Stimulated activated naive CD8-positive, alpha-beta T cell treated with anti-CD3 and anti-CD28 coated beads, Interleukin-15, Interleukin-2, amounts not matched to agents 100 ng/mL and 50 ng/mL, for 24 hours (primary cell): ENCODE data around the gene TCERG1L.

Experiments
- H3K27ac Mint-ChIP-seq: one replicate; pipeline ENCODE4 v1.8.0; 2021; ENCODE audit warnings: mild to moderate bottlenecking, mixed read lengths
- H3K27me3 Mint-ChIP-seq: one replicate; pipeline ENCODE4 v1.8.0; 2021; ENCODE audit warnings: mixed read lengths
- H3K36me3 Mint-ChIP-seq: one replicate; pipeline ENCODE4 v1.8.0; 2021; ENCODE audit warnings: low read depth, mixed read lengths
- H3K4me1 Mint-ChIP-seq: one replicate; pipeline ENCODE4 v1.8.0; 2021; ENCODE audit warnings: low read depth, mixed read lengths
- H3K4me3 Mint-ChIP-seq: one replicate; pipeline ENCODE4 v1.8.0; 2021; ENCODE audit warnings: mild to moderate bottlenecking, mixed read lengths
- H3K9me3 Mint-ChIP-seq: one replicate; pipeline ENCODE4 v1.8.0; 2021; ENCODE audit warnings: mixed read lengths

Gene TCERG1L

DNA sequence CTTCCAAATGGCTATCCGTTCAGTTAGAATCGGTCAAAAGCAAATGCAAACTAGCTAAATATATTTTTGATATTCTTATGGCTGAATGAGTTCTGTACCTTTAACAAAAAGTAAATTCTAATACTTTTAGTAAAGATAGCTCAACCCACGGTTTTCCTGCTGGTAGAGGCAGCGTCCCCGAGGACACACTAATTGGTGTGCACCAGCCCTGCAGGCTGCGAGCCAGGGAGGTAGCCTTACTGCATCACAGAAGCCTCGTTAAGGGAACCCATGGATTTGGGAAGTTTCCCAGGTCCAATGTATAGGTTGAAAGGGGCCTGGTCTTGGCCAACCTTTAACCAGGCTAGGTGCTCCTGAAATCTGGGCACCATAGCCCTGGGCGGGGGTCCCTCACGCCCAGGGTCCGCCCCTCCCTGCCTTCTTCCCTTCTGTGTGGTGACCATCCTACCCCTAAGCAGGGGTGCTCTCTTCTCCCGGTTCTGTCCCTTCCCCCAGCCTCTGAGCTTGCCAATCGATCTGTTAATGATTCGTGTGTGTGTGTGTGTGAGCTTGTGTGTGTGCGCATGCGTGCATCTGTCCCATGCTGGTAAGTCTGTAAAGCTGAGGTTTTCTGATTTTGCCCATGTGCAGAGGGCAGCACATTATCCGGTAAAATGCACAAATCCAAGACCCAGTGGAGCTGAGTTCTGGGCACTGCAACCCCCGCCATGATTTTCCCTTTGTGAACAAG is 191.7 kb downstream of the TCERG1L start:
- no peaks in the 10 kb centered on the region for H3K9me3 Mint-ChIP-seq
- no peaks in the 10 kb centered on the region for H3K4me1 Mint-ChIP-seq
- H3K4me3 Mint-ChIP-seq: no peak overlapping the region
- H3K27me3 Mint-ChIP-seq: no peaks in the 10 kb centered on the region
- no peak overlapping the region for H3K27ac Mint-ChIP-seq
- no peaks in the 10 kb centered on the region for H3K36me3 Mint-ChIP-seq

- H3K27ac Mint-ChIP-seq: no peak overlapping the region
- H3K9me3 Mint-ChIP-seq: no peaks in the 10 kb centered on the region
- no peaks in the 10 kb centered on the region for H3K27me3 Mint-ChIP-seq
- no peaks in the 10 kb centered on the region for H3K36me3 Mint-ChIP-seq
- H3K4me1 Mint-ChIP-seq: no peaks in the 10 kb centered on the region
- H3K4me3 Mint-ChIP-seq: no peak overlapping the region
These were observed 193.9 kb downstream of the TCERG1L start for GRCh38 chr10:131117416-131118212.

GRCh38 chr10:131116991-131117375 is 194.5 kb downstream of the TCERG1L start:
- Mint-ChIP-seq H3K9me3 (no peaks in the 10 kb centered on the region), H3K27ac (no peak overlapping the region), H3K4me1 (no peaks in the 10 kb centered on the region), H3K27me3 (no peaks in the 10 kb centered on the region), H3K36me3 (no peaks in the 10 kb centered on the region), H3K4me3 (no peak overlapping the region)

GRCh38 chr10:131116216-131116990 is 195.1 kb downstream of the TCERG1L start:
- no peaks in the 10 kb centered on the region for H3K36me3 Mint-ChIP-seq
- H3K9me3 Mint-ChIP-seq: no peaks in the 10 kb centered on the region
- no peaks in the 10 kb centered on the region for H3K4me1 Mint-ChIP-seq
- H3K4me3 Mint-ChIP-seq: no peak overlapping the region
- H3K27me3 Mint-ChIP-seq: no peaks in the 10 kb centered on the region
- H3K27ac Mint-ChIP-seq: no peak overlapping the region

DNA sequence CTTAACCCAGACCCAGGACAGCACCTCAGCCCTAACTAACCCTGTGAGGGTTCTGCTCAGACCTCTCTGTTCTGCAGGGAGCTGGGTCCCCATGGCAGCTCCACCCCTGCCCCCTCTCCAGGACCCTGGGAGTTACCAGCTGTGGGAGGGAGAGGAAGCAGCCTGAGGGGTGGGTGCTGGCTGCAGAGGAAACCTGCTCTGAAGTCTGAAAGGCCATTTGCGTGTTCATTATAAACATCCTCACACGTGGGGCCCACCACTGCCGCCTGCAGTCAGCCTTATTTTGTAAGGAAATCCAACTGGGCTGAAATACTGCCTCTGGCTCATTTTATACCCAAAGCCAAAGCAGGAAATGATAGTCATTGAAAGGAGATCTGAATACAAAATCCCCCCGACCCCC is 195.7 kb downstream of the TCERG1L start:
- H3K4me1 Mint-ChIP-seq: no peaks in the 10 kb centered on the region
- H3K4me3 Mint-ChIP-seq: no peak overlapping the region
- no peak overlapping the region for H3K27ac Mint-ChIP-seq
- H3K9me3 Mint-ChIP-seq: no peaks in the 10 kb centered on the region
- H3K36me3 Mint-ChIP-seq: no peaks in the 10 kb centered on the region
- H3K27me3 Mint-ChIP-seq: no peaks in the 10 kb centered on the region

GRCh38 chr10:131115321-131115720 is 196.2 kb downstream of the TCERG1L start:
- no peak overlapping the region for H3K27ac Mint-ChIP-seq

DNA sequence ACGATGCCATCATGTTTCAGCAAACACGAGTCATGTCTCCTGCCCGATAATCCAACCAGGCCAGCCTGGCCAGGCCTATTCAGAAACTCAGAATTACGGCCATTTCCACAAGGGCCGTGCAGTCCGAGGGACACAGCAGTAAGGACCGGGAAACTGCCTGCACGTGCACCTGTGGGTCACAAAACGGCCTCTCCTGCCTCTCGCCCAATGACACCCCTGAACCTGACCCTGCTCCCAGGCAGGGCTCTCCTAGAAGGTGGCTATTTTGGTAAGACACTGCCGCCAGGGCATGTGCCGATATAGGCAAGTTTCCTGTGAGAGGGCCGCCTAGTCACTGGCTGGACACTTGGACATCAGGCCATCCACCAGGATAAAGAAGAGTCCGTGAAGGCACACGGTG is 196.7 kb downstream of the TCERG1L start:
- Mint-ChIP-seq H3K4me1 (no peaks in the 10 kb centered on the region), H3K27ac (no peak overlapping the region), H3K36me3 (no peaks in the 10 kb centered on the region), H3K9me3 (no peaks in the 10 kb centered on the region), H3K4me3 (no peak overlapping the region), H3K27me3 (no peaks in the 10 kb centered on the region)

More at GRCh38 chr10:131115321-131115720, 196.2 kb downstream of the TCERG1L start:
- Mint-ChIP-seq H3K27me3 (no peaks in the 10 kb centered on the region), H3K36me3 (no peaks in the 10 kb centered on the region), H3K9me3 (no peaks in the 10 kb centered on the region), H3K4me1 (no peaks in the 10 kb centered on the region), H3K4me3 (no peak overlapping the region)

DNA sequence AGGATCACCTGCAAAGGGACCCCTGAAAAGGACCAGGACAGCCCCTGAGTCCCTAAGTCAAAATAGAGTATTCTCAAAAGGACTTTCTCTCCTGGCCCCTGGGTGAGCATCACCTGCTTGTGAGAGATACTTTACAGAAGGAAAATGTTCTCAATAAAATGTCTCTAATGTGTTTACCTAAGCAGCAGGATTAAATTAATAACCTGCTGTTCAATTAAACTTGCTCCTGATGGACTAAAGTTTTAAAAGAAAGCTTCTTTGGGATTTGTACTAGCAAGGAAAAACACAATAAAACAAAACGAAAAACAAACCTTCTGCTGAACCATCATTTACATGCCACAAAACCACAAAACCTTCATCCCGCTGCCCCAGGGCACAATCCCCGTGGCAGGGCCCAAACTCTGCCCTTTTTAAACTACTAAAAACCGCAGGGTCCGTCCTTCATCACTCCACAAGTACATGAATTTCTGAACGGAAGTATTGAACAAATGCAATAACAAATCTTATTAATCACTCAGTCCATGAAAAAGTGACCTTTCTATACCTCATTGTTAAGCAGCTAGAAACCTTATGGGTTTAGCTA is 197.7 kb downstream of the TCERG1L start:
- no peaks in the 10 kb centered on the region for H3K27me3 Mint-ChIP-seq
- no peak overlapping the region for H3K27ac Mint-ChIP-seq
- no peaks in the 10 kb centered on the region for H3K36me3 Mint-ChIP-seq
- no peak overlapping the region for H3K4me3 Mint-ChIP-seq
- no peaks in the 10 kb centered on the region for H3K4me1 Mint-ChIP-seq
- no peaks in the 10 kb centered on the region for H3K9me3 Mint-ChIP-seq

DNA sequence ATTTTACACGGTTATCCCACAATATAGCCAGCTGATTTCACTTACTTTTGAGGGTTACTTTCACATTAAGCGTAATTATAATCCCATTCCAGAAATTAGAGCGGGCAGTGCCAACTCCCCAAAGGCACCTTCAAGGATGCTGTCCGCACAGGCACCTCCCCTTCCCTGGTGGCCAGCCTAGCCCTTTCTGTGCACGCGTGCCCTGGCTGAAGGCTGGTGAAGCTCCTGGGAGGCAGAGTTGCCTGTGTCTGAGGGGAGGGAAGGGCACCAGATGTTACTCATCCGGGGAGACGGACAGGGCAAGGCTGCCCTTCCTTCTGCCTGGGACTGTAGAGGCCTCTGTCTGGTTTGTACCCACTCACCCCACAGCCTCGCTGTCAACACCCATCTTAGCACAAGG is 198.4 kb downstream of the TCERG1L start:
- Mint-ChIP-seq H3K36me3 (no peaks in the 10 kb centered on the region), H3K27ac (no peak overlapping the region), H3K9me3 (no peaks in the 10 kb centered on the region), H3K4me1 (no peaks in the 10 kb centered on the region), H3K27me3 (no peaks in the 10 kb centered on the region), H3K4me3 (no peak overlapping the region)

DNA sequence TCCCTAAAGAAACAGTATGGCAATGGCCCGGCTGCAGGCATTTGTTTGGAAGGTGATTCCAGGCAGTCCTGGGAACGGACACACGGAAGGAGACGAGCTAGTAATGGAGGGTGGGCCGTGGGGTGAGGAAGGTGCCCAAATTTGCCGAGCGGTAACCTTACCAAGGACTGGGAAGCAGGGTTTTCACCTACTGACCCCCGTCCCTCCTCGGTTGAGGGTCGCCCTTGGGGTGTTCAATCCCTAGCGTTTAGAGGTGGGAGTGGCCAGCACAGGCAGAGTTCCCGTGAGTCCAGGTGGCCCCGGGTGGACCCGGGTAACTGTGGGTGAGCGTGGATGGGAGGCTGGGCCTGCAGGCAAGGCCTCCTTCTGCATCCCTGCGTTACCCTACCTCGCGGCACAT is 198.8 kb downstream of the TCERG1L start:
- Mint-ChIP-seq H3K9me3 (no peaks in the 10 kb centered on the region), H3K4me1 (no peaks in the 10 kb centered on the region), H3K27me3 (no peaks in the 10 kb centered on the region), H3K27ac (no peak overlapping the region), H3K4me3 (no peak overlapping the region), H3K36me3 (no peaks in the 10 kb centered on the region)

DNA sequence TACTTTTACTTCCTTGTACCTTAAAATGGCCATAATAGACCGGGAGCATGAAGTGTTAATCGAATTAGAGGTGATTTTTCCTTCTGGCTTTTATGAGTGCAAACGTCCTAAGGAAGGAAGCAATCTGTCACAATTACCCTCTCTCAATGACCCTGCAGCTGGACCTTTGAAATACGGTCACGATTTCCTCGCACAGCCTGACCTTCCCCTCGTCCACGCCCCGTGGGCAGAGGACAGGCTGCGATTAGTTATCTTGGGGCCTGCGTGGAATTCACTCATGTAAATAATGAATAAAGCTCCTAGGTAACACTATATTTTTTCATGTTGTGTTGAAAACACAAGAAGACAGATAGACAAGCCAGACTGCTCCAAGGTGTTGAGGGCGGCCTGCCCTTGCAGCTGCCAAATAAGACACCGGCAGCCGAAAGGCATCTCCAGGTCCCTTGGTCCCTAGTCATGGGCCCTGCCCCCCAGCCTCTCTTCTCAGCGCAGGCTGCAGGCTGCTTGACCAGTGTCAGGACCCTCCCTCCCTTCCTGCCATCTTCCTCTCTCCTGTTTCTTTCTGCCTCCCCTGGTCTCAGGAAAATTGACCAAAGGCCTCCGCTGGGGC is 199.9 kb downstream of the TCERG1L start:
- H3K4me3 Mint-ChIP-seq: no peak overlapping the region
- H3K27me3 Mint-ChIP-seq: no peaks in the 10 kb centered on the region
- H3K4me1 Mint-ChIP-seq: no peaks in the 10 kb centered on the region
- H3K27ac Mint-ChIP-seq: no peak overlapping the region
- H3K9me3 Mint-ChIP-seq: no peaks in the 10 kb centered on the region
- H3K36me3 Mint-ChIP-seq: no peaks in the 10 kb centered on the region

- Mint-ChIP-seq H3K4me1 (no peaks in the 10 kb centered on the region), H3K27me3 (no peaks in the 10 kb centered on the region), H3K36me3 (no peaks in the 10 kb centered on the region), H3K4me3 (no peak overlapping the region), H3K9me3 (no peaks in the 10 kb centered on the region), H3K27ac (no peak overlapping the region)
These were observed 200.5 kb downstream of the TCERG1L start for GRCh38 chr10:131111007-131111406.

DNA sequence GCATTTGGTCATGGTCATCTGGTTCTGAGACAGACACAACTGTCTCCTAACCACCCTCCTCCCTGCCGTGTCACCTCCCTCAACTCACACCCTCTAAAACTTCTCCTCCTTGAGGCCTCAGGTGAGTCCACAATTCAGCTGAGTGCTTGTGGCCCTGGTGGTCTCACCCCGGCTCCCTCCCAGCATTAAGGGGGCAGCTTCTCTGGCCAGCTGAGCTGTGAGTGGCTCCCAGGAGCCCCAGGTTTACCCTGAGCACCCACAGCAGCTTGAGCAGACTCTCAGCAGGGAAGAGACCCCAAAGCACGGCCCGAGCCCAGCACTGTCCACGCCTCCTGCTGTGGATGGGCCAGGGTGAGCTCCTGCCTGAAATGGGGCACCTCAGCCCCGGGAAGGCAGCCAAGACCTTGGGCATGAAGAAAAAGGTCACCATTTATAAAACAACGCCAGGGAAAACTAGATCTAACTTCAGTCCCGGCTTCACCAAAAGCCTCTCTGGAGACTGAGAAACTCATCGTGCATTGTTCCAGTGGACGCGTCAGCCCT is 201.2 kb downstream of the TCERG1L start:
- H3K4me3 Mint-ChIP-seq: no peak overlapping the region
- H3K4me1 Mint-ChIP-seq: no peaks in the 10 kb centered on the region
- no peaks in the 10 kb centered on the region for H3K36me3 Mint-ChIP-seq
- H3K9me3 Mint-ChIP-seq: no peaks in the 10 kb centered on the region
- H3K27me3 Mint-ChIP-seq: no peaks in the 10 kb centered on the region
- H3K27ac Mint-ChIP-seq: no peak overlapping the region

- Mint-ChIP-seq H3K27me3 (no peaks in the 10 kb centered on the region), H3K4me1 (no peaks in the 10 kb centered on the region), H3K27ac (no peak overlapping the region), H3K4me3 (no peak overlapping the region), H3K9me3 (no peaks in the 10 kb centered on the region), H3K36me3 (no peaks in the 10 kb centered on the region)
These were observed 201.8 kb downstream of the TCERG1L start for GRCh38 chr10:131109726-131110125.
